GM18858 (cell line): ENCODE data around the gene SLC43A1.

Experiments used
- ATAC-seq: cut with Tn5 transposase; IDR thresholded peaks from one replicate; pipeline ENCODE4 v1.9.1; 2021; ENCODE audit not compliant: unreplicated experiment

SLC43A1 gene

GRCh38 chr11:57529012-57529411, 13.5 kb upstream of the SLC43A1 start:
- ATAC-seq: no peak

- no peak for ATAC-seq
Observed at GRCh38 chr11:57527056-57527631, 11.6 kb upstream of the SLC43A1 start.

GRCh38 chr11:57523419-57523818, 7.9 kb upstream of the SLC43A1 start:
- ATAC-seq: no peak

- no peak for ATAC-seq
Observed at GRCh38 chr11:57521116-57521515, 5.6 kb upstream of the SLC43A1 start.

- ATAC-seq: no peak
Observed at GRCh38 chr11:57516061-57516443, 550 bp upstream of the SLC43A1 start.

- ATAC-seq: no peak
Observed at GRCh38 chr11:57514538-57515331, 767 bp downstream of the SLC43A1 start.

GRCh38 chr11:57513911-57514537, 1.5 kb downstream of the SLC43A1 start:
- ATAC-seq: no peak

GRCh38 chr11:57513452-57513795, 2.1 kb downstream of the SLC43A1 start:
- no peak for ATAC-seq

- ATAC-seq: no peak
Observed at GRCh38 chr11:57512646-57513451, 2.7 kb downstream of the SLC43A1 start.

- ATAC-seq: no peak
Observed at GRCh38 chr11:57511741-57512430, 3.6 kb downstream of the SLC43A1 start.

GRCh38 chr11:57508341-57509170, 6.9 kb downstream of the SLC43A1 start:
- no peak for ATAC-seq

GRCh38 chr11:57506522-57506921, 9.0 kb downstream of the SLC43A1 start:
- ATAC-seq: no peak

- no peak for ATAC-seq
Observed at GRCh38 chr11:57504511-57504910, 11.0 kb downstream of the SLC43A1 start.

GRCh38 chr11:57502870-57503269, 12.6 kb downstream of the SLC43A1 start:
- ATAC-seq: no peak

- no peak for ATAC-seq
Observed at GRCh38 chr11:57502376-57502775, 13.1 kb downstream of the SLC43A1 start.

GRCh38 chr11:57501953-57502352, 13.5 kb downstream of the SLC43A1 start:
- ATAC-seq: no peak

- no peak for ATAC-seq
Observed at GRCh38 chr11:57500926-57501325, 14.6 kb downstream of the SLC43A1 start.

GRCh38 chr11:57500515-57500914, 15.0 kb downstream of the SLC43A1 start:
- ATAC-seq: no peak

GRCh38 chr11:57499983-57500461, 15.5 kb downstream of the SLC43A1 start:
- no peak for ATAC-seq

- peak; percentile 91 for ATAC-seq
Observed at GRCh38 chr11:57499413-57499982, 16.0 kb downstream of the SLC43A1 start.
